Epidermal melanocyte (primary cell): ENCODE results near the gene SGPP1.
A peak's percentile ranks its signal among the peaks of the same experiment; 100 is the strongest.
"Not testable (repeated sequence)": the region's sequence is repeated elsewhere in the genome, so short reads cannot be mapped to it uniquely, and the experiment has no call there.

Experiments used
- DNase-seq: peaks from one replicate; pipeline ENCODE4 v3.0.0; 2011; ENCODE audit warnings: low spot score; ENCODE audit not compliant: insufficient read length

Gene SGPP1

DNA sequence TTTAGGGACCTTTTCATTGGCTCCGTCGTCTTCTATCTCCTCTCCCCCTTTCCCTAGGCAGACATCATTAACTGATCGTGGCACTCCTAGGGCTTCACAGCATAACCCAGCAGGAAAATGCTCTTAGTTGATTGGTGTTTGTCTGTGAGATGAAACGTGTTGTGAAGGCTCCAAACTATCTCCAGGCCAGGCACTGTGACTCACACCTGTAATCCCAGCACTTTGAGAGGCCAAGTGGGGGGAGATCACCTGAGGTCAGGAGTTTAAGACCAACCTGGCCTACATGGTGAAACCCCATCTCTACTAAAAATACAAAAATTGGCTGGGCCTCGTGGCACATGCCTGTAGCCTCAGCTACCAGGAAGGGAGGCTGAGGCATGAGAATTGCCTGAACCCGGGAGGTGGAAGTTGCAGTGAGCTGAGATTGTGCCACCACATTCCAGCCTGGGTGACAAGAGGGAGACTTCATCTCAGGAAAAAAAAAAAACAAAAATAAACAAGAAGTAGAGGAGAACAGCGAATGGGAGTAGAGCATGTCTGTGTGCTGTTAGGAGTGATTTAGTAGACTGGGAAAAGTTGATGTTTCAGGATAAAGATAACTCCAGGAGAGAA, 53.9 kb downstream of the SGPP1 start:
- no peak for DNase-seq

DNA sequence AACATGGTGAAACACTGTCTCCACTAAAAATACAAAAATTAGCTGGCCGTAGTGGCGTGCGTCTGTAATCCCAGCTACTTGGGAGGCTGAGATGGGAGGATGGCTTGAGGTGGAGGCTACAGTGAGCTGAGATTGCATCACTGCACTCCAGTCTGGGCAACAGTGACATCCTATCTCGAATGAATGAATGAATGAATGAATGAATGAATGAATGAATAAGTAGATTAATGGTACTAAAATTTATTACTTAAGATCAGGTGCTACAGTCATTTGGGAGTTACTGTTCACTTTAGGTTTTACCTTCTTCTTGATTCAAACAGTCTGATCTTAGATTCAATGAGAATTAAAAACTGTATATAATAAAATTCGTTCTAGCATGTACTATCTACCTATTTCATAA, 54.6 kb downstream of the SGPP1 start:
- no peak for DNase-seq

GRCh38 chr14:63672417-63673180, 55.3 kb downstream of the SGPP1 start:
- no peak for DNase-seq

DNA sequence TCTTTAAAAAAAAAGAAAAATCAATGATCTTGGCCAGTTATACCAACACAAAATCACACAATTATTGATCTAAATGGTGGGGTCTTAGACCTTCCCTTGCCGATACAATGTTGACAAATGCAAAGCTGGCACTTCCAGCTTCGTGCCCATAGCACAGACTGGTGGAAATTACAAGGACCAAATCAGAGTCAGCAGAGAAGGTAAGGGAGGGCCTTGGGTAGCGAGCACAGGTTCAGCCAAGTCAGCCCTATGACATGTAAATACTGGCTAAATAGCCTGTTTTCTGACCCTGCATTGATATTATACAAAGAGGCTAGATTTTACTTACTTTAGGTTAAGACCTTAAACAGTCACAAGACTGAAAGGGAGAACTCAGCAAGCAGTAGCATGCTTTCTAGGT, 55.9 kb downstream of the SGPP1 start:
- no peak for DNase-seq

DNA sequence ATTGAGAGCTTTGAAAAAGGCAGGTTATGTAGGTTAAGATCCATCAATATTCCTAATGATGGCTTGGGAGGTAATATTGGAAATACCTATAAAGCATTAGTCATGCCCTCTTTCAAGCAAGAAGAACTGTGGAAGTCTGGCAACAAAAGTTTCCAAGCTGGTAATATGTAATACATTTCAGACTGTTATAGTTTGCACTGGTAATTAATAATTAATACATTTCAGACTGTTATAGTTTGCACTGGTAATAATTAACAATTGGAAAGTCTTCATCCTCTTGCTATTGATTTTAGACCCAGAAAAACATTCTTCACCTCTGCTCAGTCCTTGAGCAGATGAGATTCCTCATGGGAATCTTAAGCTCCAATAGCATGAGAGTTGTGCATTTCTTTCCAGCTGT, 57.2 kb downstream of the SGPP1 start:
- DNase-seq: no peak

DNA sequence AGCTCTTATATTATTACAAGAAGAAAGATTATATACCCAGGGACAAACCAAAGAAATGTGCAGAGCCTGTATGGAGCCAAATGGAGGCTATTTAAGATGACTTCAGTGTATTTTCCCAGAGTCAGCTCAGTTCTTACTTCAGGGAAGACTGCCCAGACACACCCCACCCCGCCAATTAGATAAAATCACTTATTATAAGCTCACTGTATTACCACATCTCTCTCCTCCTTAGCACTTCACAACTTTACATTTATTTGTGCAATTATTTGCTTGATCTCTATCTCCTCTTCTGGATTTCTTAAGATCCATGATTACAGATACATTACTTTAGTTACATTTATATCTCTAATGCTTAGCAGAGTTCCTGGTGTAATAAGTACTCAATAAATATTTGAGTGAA, 61.5 kb downstream of the SGPP1 start:
- no peak for DNase-seq

- DNase-seq: no peak
These were observed 64.2 kb downstream of the SGPP1 start for GRCh38 chr14:63663428-63664341.

- no peak for DNase-seq
These were observed 65.1 kb downstream of the SGPP1 start for GRCh38 chr14:63662776-63663175.

DNA sequence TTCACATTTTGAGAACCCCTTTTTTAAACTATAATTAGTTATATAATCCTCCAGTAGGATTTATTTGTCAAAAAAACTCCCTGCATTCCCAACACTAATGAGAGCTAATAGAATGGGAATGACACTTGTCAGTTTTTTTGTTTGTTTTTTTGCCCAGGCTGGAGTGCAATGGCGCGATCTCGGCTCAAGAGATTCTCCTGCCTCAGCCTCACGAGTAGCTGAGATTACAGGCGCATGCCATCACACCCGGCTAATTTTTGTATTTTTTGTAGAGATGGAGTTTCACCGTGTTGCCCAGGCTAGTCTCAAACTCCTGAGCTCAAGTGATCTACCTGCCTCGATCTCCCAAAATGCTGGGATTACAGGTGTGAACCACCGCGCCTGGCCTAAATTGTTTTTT, 66.0 kb downstream of the SGPP1 start:
- not testable (repeated sequence) for DNase-seq

- peak; percentile 18 for DNase-seq
These were observed 68.1 kb downstream of the SGPP1 start for GRCh38 chr14:63659726-63660125.

GRCh38 chr14:63656194-63656593, 71.7 kb downstream of the SGPP1 start:
- no peak for DNase-seq

DNA sequence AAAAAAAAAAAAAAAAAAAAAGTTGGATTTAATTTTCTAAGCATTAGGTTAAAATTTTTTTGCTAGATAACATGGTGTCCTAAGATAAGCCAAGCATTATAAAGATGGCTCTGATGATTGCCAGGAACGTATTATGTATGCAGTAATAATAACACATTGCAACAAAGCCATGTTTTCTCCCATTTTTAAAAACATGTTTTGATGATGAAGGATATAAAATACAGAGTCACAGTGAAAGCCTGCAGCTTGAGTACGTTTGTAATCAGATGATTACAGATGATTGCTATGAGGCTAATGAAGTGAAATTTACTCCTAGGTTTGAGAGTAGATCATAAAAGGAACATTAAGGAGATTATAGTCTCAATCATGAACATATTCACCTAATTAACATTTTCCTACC, 72.9 kb downstream of the SGPP1 start:
- no peak for DNase-seq

DNA sequence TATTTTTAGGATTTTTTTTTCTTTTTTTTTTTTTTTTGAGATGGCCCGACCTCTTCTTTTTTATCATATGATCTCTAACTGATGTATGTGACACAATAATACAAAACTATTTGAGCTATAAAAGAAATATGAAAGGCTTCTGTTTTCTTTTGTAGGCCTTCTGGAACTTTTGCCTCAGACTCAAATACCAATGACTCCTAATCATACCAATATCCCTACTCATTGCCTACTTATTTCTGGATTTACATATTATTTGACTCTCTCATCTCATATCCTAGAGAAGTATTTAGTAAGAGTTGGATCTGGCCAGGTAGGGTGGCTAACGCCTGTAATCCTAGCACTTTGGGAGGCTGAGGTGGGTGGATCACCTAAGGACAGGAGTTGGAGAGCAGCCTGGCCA, 73.5 kb downstream of the SGPP1 start:
- no peak for DNase-seq

DNA sequence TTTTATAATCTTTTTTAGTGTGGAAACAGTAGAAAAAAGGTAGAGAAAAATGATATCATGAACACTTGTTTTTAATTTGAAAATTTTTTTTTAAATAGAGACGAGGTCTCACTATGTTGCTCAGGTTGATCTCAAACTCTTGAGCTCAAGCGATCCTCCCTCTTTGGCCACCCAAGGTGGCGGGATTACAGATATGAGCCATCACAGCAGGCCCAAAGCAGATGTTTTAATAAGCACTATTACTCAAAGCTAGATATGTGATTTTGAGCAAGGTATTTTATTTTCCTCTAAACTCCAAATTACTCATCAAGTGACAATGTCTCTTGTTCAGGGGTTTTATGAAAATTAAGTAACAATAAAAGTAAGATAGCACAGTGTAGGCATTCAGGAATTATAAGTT, 75.5 kb downstream of the SGPP1 start:
- DNase-seq: no peak

- no peak for DNase-seq
These were observed 77.5 kb downstream of the SGPP1 start for GRCh38 chr14:63650256-63650952.

DNA sequence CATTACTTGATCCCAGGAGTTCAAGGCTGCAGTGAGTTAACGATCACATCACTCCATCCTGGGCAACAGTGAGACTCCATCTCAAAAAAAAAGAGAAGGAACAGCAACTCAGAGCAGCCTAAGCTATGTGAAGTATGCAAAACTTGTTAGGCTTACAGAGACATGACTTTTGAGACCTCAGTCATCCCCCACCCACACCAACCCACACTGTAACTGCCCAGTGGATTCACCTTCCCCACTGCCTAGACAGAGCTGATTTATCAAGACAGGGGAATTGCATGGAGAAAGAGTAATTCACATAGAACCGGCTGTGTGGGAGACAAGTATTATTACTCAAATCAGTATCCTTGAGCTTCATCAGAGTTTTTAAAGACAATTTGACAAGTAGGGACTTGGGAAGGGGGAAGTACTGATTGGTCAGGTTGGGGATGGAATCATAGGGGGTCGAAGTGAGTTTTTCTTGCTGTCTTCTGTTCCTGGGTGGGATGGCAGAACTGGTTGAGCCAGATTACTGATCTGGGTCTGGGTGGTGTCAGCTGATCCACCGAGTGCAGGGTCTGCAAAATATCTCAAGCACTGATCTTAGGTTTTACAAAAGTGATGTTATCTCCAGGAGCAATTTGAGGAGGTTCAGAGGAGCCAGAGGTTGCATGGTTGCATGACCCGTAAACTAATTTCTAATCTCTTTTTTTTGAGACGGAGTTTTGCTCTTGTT, 80.0 kb downstream of the SGPP1 start:
- DNase-seq: no peak

GRCh38 chr14:63644741-63645140, 83.1 kb downstream of the SGPP1 start:
- no peak for DNase-seq

- no peak for DNase-seq
These were observed 85.0 kb downstream of the SGPP1 start for GRCh38 chr14:63642656-63643382.

GRCh38 chr14:63642229-63642611, 85.6 kb downstream of the SGPP1 start:
- DNase-seq: peak; percentile 92
